ENCODE measurements around the gene LY6G5C.

Gene LY6G5C

DNA sequence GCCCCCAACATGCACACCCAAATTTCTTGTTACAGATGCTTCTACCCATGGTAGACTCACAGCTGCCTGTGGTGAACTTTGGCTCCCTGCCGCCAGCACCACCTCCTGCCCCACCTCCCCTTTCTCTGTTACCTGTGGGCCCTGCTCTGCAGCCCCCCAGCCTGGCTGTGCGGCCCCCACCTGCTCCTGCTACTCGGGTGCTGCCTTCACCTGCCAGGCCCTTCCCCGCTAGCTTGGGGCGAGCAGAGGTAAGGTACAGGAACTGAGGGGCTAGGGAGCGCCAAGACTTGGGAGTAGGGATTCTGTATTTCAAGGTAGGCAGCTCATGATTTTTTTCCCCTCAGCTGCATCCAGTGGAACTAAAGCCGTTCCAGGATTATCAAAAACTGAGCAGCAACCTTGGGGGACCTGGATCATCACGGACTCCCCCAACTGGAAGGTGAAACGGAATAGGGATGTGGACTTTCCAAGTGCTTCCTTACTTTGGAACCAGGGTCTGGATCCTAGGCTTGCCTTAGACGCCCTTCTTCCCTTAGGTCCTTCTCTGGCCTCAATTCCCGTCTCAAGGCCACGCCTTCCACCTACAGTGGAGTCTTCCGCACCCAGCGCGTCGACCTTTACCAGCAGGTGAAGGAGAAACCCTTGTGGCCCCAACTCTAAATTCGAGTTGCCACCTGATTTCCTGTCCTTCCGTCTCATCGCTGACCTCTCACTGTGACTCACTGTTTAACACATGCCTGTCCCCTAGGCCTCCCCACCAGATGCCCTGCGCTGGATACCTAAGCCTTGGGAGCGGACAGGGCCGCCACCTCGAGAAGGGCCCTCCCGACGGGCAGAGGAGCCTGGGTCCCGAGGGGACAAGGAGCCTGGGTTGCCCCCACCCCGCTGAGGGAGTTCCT lies 43.9 kb downstream of the LY6G5C start:
- no peak for DNase-seq

DNA sequence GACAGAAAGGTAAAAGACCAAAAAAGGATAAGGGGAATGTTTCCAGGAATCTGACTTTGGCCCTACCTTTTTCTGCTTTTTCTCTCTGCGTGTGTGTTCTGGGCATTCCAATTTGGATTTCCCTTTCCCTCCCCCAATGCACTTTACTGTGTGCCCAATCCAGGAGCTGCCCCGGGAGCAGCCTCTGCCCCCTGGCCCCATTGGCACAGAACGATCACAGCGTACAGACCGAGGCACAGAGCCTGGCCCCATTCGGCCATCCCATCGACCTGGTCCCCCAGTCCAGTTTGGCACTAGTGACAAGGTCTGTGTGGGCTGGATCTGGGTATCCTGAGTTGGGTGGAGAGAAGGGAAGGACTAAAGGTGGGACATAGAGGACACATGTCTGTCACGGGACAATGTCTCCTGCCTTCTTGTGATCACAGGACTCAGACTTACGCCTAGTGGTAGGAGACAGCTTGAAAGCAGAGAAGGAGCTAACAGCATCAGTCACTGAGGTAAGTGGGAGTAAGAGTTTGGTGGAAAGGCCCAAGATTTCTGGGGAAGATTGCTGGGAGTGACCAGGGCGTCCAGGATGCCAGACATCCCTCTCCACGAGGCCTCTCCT lies 45.8 kb downstream of the LY6G5C start:
- no peak for DNase-seq

DNA sequence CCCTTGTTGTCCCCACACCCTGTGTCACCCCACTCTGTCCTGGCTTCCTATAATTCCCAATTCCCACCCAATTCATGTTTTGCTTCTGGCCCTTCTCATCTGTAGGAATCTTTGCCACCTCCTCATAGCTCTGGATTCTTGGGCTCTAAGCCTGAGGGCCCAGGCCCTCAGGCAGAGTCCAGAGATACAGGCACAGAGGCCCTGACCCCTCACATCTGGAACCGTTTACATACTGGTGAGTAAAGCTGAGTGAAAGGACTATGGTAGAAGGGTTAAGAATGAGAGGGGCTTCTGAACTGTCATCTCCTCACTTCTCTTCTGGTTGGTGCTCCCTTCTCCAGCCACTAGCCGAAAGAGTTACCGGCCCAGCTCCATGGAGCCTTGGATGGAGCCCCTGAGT lies 46.7 kb downstream of the LY6G5C start:
- no peak for DNase-seq

DNA sequence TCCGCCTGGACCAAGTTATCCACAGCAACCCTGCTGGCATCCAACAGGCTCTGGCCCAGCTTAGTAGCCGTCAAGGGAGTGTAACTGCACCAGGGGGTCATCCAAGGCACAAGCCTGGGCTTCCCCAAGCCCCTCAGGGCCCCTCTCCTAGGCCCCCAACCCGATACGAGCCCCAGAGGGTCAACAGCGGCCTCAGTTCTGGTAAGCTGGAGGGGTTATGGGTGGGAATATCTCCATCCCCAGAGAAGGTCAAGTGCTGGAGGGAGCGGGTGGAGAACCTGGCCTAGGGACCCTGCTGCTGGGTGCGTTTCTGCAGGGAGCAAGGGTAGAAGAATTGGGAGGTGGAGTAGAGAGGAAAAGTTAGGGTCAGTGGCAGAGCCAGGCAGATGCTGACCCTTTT lies 47.4 kb downstream of the LY6G5C start:
- DNase-seq: no peak

DNA sequence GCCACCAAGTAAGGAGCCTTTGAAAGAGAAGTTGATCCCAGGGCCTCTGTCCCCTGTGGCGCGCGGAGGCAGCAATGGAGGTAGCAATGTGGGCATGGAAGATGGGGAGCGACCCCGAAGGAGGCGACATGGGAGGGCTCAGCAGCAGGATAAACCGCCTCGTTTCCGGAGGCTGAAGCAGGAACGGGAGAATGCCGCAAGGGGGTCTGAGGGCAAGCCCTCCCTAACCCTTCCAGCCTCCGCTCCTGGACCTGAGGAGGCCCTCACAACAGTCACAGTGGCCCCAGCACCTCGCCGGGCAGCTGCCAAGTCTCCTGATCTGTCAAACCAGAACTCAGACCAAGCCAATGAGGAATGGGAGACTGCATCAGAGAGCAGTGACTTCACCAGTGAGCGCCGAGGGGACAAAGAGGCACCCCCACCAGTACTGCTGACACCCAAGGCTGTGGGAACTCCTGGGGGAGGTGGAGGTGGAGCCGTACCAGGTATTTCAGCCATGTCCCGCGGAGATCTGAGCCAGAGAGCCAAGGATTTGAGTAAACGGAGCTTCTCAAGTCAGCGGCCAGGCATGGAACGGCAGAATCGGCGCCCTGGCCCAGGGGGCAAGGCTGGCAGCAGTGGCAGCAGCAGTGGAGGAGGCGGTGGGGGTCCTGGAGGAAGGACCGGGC lies 48.5 kb downstream of the LY6G5C start:
- no peak for DNase-seq

DNA sequence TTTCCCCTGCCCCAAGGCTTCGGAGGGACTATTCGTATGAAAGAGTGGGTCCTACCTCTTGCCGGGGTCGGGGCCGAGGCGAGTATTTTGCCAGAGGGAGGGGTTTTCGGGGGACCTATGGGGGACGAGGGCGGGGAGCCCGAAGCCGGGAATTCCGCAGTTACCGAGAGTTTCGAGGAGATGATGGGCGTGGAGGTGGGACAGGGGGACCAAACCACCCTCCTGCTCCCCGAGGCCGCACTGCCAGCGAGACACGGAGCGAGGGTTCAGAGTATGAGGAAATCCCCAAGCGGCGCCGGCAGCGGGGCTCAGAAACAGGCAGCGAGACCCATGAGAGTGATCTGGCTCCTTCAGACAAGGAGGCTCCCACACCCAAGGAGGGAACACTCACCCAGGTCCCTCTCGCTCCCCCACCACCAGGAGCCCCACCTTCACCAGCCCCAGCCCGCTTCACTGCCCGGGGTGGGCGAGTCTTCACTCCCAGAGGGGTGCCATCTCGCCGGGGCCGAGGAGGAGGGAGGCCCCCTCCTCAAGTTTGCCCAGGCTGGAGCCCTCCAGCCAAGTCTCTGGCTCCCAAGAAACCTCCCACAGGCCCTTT lies 49.1 kb downstream of the LY6G5C start:
- no peak for DNase-seq

DNA sequence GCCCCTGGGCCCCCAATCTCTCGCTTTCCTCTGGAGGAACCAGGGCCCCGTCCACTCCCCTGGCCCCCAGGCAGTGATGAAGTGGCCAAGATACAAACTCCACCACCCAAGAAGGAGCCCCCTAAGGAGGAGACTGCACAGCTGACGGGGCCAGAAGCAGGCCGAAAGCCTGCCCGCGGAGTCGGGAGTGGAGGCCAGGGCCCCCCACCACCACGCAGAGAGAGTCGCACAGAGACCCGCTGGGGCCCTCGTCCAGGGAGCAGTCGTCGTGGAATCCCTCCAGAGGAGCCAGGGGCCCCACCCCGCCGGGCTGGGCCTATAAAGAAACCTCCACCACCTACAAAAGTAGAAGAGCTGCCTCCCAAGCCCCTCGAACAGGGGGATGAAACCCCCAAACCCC lies 49.7 kb downstream of the LY6G5C start:
- DNase-seq: no peak

DNA sequence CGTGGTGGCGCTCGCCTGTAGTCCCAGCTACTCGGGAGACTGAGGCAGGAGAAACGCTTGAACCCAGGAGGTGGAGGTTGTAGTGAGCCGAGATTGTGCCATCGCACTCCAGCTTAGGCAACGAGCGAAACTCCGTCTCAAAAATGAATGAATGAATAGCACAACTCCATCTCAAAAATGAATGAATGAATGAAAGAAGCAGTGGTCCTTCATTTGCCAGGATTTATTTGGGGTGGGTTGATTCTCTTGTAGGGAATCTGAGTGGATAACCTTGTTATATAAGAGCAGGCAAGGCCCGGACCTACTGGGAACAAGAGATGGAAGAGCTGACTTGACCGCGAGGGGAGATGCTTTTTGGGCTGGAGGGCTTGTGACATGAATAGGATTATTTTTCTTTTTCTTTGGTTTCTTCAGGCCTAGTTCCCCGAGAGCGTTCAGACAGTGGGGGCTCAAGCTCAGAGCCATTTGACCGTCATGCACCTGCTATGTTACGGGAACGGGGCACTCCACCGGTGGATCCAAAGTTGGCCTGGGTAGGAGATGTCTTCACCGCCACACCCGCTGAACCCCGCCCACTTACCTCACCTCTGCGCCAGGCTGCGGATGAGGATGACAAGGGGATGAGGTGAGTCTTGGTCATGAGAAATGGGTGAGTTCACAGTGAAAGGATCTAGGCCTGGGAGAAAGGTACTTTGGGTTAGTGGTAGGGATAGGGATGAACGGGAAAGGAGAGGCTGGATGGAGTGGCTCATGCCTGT lies 50.5 kb downstream of the LY6G5C start:
- DNase-seq: no peak

DNA sequence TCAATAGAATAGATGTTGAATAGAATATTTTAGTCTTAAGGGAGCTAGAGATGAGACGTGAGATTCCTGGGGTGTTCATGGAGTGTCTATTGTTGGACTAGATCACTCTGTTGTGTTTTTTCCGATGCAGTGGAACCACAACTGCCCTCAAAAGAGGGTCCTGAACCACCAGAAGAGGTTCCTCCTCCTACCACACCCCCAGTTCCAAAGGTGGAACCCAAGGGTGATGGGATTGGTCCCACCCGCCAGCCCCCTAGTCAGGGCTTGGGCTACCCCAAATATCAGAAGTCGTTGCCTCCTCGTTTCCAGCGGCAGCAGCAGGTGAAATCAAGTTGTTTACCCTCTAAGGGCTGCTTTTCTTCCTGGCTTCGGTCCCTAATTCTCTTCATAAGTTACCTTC lies 51.9 kb downstream of the LY6G5C start:
- no peak for DNase-seq

DNA sequence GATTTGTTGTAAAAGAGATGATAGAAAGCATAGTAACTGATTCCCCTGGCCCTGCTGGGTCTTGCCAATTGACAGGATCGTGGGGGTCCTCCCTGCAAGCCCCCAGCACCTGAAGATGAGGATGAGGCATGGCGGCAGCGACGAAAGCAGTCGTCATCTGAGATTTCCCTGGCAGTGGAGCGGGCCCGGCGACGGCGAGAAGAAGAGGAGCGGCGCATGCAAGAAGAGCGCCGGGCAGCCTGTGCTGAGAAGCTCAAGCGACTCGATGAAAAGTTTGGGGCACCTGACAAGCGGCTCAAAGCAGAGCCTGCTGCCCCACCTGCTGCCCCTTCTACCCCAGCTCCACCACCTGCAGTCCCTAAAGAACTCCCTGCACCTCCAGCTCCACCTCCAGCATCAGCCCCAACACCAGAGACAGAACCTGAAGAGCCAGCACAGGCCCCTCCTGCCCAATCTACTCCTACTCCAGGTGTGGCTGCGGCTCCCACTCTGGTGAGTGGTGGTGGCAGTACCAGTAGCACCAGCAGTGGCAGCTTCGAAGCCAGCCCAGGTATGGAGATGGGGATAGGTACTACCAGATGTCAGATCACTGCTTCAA lies 53.1 kb downstream of the LY6G5C start:
- no peak for DNase-seq

DNA sequence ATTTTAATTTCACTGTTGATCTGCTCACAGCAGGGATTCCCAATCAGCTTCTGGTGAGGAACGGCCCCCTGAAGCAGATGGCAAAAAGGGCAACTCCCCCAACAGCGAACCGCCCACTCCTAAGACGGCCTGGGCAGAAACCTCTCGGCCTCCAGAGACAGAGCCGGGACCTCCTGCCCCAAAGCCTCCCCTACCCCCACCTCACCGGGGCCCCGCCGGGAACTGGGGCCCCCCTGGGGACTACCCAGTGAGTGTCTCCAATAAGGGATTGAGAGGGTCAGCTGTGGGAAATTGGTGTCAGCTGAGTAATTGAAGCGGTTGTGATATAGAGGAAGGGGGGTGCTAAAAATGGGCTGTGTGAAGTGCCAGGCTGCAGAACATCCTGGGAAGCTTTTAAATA lies 53.9 kb downstream of the LY6G5C start:
- DNase-seq: no peak
